Measurements from ENCODE around the gene OVCA2.

GRCh38 chr17:2041561-2042389 is at the start of gene OVCA2:
- TF ChIP-seq SUZ12 (IDR thresholded peaks at IDR 0.05; ENCODE audit: extremely low read depth, insufficient read depth, insufficient read length): no peak
- no peak for TF ChIP-seq ZNF274 (IDR thresholded peaks at IDR 0.05; ENCODE audit: low read depth, low read length)
- peak; percentile 72 for TF ChIP-seq YY1 (IDR thresholded peaks at IDR 0.05; ENCODE audit: insufficient read depth, insufficient read length)

All from NT2/D1 (cell line).